Measurements from ENCODE around the gene CYB561D1.

Gene CYB561D1

GRCh38 chr1:109547463-109548320 is 53.8 kb downstream of the CYB561D1 start:
- peak in 1 of 2 experiments; percentile 5 for DNase-seq (ENCODE audit: low read depth in 2 of 2)

GRCh38 chr1:109548321-109549267 is 54.7 kb downstream of the CYB561D1 start, which contains the start of gene GNAI3:
GNAI3 (plus strand) TSS chr1:109548615; CDS start chr1:109548721, 106 bp downstream.
- DNase-seq (ENCODE audit: low read depth in 2 of 2): peak; percentile 93 to 95

Data from stimulated activated CD4-positive, alpha-beta T cell treated with anti-CD3 and anti-CD28 coated beads, Interleukin-12 subunit alpha, Interleukin-12 subunit beta, amount 100 ng/mL, for 24 hours (primary cell).